Measurements from ENCODE around the gene SOST.

- TF ChIP-seq CTCF (IDR thresholded peaks at IDR 0.05) (no peak), POLR2A (IDR thresholded peaks at IDR 0.05) (no peak)
Measured at GRCh38 chr17:43753493-43754129, 5.0 kb downstream of the SOST start.

All from esophagus squamous epithelium (tissue), 4 donors.